HG02623 (cell line): ENCODE measurements around the gene ENDOD1.
"Not testable (repeated sequence)": the region's sequence is repeated elsewhere in the genome, so short reads cannot be mapped to it uniquely, and the experiment has no call there.

Experiments used
- ATAC-seq: cut with Tn5 transposase; IDR thresholded peaks from one replicate; pipeline ENCODE4 v1.9.1; 2021; ENCODE audit warnings: moderate library complexity; ENCODE audit not compliant: unreplicated experiment

The ENDOD1 gene, protein sequence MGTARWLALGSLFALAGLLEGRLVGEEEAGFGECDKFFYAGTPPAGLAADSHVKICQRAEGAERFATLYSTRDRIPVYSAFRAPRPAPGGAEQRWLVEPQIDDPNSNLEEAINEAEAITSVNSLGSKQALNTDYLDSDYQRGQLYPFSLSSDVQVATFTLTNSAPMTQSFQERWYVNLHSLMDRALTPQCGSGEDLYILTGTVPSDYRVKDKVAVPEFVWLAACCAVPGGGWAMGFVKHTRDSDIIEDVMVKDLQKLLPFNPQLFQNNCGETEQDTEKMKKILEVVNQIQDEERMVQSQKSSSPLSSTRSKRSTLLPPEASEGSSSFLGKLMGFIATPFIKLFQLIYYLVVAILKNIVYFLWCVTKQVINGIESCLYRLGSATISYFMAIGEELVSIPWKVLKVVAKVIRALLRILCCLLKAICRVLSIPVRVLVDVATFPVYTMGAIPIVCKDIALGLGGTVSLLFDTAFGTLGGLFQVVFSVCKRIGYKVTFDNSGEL

DNA sequence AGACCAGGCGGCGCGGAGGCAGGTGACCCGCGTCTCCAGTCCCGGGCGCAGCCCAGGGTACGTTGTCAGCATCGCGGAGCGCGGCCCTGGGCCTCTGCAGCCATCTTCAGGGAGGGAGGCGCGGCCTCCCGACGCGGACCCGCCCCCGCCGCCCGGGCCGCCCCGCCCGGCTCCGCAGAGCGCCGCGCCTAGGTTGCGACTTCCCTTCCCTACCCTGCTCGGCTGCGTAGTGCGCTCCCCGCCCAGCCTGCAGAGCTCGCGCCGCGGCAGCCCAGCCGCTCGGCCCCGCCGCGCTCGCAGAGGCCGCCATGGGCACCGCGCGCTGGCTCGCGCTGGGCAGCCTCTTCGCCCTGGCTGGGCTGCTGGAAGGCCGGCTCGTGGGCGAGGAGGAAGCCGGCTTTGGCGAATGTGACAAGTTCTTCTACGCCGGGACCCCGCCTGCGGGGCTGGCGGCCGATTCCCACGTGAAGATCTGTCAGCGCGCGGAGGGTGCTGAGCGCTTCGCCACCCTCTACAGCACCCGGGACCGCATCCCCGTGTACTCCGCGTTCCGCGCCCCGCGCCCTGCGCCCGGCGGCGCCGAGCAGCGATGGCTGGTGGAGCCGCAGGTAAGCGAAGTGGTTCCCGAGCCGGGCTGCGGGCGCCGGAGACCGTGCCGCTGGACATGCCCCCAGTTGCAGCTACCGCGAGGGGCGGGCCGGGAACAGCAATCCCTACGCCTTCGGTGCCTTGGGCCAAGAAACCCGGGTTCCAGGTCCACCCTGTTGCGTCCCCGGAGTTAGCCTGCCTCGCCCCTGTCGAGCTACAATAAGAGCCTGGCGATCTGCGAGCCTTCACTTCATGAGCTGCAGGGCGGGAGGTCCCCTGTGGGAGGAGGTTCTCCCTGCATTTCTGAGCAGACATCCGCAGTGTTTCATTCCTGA, at the start of gene ENDOD1:
ENDOD1 (plus strand) TSS at position 227 of the 923 bp plus-strand sequence; CDS start at position 309, 82 bp downstream.
- peak; percentile 88 for ATAC-seq

DNA sequence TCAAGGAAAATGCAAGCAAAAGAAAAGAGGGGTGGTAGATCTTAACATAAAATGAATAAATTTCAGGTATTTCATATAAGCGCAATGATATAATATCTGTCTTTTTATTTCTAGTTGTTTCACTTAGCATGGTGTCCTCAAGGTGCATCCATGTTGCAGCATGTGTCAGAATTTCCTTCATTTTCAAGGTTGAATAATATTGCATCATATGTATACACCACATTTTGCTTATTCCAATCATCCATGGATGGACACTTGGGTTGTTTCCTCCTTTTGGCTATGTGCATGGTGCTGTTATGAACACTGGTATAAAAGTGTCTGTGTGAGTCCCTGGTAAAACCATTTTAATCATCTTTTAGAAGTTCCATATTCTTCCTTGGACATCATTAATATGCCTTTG, 47.4 kb upstream of the ENDOD1 start:
- ATAC-seq, result no peak

DNA sequence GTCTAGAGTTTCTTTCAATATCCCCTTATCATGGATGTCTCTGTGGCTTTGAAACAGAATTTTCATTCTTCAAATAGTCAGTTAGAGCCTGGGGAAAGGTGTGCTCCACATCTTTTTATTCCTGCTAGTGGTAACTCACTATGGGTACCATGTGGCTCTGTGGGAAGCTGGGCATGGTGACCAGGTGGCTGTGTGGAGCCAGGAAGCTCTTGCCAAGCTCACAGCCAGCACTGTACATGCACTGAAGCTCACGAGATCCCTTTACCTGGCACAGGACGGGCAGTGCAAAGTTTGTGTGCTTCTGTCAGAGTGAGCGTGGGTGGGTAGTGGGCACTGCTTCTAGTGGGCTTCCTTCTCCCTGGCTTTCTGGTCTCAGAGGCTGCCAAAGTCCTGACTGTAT, 46.7 kb upstream of the ENDOD1 start:
- ATAC-seq, result no peak

DNA sequence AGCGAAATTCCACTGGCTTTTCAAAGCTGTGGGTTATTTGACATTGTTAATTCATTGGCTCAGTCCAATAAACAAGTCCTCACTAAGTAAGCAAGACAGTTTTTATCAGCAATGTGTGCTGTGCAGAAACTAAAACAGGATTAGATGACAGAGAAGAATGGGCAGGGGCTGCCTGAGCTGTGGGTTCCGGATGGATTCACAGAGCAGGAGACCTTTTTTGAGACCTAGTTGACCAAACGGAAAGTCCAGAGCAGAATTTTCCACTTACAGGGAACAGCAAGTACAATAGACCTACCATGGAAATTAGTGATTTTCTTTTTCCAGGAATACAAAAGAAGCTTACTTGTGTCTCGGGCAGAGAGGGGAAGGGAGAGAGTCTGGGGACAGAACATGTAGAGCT, 45.6 kb upstream of the ENDOD1 start:
- ATAC-seq, result no peak

DNA sequence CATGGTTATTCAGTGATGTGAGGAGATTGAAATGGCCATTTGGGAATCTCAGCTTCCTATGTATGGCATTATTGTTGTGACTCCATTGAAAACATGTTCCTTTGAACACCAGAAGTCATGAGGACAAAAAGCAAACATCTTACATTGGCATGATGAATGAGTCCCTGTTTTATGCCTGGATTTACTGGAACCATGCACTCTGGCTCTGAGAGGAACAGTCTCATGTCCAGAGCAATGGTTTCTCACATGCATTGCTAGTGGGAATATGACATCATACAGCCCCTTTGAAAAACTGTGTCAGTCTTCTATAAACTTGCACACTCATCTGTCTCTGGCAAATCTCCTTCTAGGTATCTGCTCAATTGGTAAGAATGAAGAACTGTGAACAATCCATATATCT, 43.8 kb upstream of the ENDOD1 start:
- ATAC-seq, result no peak

DNA sequence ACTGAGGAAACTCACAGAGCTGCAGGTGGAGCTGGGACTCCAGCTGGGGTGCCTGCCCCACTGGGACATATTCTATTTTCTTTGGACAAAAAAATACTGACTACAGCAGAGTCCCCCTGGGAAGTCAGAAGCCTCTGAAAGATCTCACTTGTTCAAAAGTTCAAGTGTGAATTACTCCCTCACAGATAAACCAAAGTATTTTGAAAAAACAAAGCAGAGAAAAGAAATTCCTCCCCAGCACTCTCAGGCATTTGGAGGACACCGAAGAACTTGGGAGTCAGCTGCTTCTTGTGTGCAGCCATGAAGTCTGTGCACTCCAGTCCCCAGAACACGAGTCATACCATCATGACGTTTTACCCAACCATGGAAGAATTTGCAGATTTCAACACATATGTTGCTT, 40.5 kb upstream of the ENDOD1 start, which contains the start of gene KDM4F:
KDM4F (plus strand) TSS at position 301 of the 400 bp plus-strand sequence.
- ATAC-seq, result not testable (repeated sequence)

DNA sequence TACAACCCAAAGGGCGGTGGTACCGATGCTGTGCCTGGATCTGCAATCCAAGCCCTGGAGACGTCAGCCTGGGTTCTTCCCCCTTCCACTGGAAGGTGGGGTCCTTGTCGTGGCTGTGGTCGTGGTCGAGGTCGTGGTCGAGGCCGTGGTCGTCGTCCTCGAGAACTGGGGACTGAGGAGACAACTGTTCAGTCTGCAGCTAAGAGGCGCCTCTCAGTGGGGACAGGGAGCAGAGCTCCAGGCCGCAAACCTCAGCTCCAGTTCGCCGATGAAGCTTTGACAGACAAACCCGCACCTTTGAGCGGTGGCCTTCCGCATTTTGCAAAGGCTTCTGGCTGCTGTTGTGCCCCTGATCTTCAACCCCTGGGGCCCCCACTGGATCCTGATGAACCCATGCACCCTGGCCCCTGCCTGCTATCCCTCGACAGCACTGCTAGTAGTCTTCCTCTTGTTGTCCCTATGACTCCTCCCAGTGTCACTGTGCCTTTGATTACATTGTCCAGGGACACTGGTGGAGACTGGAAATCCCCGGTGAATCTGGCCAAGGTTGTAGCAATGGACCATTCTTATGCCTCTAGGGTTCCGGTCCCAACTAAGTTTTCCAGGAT, 38.9 kb upstream of the ENDOD1 start:
- no peak for ATAC-seq

DNA sequence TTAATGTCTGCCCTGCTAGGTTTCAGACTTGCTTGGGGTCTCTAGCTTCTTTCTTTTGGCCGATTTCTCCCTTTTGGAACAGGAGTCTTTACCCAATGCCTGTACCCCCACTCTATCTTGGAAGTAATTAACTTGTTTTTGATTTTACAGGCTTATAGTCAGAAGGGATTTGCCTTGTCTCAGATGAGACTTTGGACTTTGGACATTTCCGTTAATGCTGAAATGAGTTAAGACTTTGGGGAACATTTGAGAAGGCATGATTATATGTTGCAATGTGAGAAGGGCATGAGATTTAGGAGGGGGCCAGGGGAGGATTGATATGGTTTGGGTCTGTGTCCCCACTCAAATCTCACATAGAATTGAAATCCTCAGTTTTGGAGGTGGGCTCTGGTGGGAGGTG, 35.3 kb upstream of the ENDOD1 start:
- ATAC-seq, result no peak

DNA sequence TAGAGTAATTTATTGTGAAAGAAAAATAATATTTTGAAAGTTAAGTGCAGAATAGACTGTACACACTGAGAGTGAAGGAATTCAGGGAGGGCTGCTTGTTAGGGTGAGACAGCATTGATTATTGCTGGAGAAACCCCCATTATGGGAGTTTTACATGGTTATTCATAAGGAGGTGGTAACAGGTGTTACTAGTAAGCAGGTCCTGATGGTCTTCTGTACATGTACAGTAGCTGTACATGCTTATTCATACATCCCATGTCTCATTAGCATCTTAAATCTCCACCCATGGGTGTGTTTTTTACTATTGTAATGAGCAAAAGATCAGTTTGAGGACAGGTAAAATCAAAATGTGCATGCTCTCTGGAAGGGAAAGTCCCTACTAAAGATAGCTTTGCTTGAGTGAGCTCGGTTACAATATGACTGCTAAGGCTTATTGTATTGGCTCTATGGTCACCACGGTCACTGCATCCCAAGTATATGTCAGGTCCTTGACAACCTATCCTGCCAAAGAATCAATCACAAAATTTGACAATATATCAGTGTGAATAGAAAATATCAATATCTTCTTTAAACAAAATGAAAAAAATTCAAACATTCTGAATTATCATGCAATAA, 34.3 kb upstream of the ENDOD1 start:
- peak; percentile 97 for ATAC-seq

DNA sequence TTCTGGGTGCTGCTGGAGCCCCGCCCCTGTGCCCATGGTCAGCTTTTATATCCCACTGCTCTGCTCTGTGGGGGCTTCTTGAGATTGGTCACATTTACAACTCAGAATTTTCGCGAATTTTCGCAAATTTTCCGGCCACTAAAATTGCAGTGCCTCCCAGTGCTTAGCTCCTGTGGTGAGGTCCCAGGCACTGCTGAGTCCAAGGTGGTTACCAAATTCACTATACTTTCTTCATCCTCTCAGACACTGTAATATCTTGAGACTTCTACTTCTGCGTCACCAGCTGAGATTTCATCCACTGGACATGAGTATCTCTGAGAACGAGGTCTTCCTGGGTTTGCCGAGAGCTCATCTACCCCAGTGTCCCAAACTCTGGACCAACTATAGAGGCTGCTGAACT, 31.7 kb upstream of the ENDOD1 start:
- ATAC-seq, result no peak

DNA sequence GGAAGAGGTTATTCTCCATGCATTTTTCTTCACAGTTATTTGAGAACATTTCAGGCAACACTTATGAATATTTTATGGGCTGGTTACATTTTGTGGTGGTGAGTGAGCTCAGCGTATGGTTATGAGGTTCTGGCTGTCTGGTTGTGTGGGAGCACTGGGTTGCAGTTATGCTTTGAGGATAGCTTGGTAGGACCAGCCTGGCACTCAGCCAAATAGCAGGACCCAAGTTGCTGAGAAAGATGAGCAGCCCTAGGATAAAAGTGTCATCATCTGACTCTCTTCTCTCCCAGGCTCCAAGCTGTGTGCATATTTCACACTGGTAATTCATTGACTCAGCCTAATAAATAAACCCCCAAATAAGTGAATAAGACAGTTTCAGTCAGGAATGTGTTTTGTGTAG, 31.0 kb upstream of the ENDOD1 start:
- ATAC-seq, result no peak

DNA sequence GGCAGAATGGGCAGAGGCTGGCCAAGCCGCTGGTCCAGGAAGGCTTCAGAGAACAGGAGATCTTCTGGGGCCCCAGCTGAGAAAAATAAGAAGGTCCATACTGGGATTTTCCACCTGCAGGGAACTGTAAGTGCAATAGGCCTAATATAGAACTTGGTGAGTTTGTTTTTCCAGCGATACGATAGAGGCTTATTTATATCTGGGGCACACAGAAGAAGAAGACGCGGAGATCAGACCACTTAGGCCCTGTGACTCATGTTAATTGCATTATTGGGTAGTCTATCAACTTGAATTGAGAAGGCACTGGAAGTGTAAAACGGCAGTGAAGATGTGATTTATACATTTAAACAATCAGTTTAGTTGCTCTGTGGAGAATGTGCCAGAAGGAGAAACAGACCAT, 30.6 kb upstream of the ENDOD1 start:
- ATAC-seq, result no peak

DNA sequence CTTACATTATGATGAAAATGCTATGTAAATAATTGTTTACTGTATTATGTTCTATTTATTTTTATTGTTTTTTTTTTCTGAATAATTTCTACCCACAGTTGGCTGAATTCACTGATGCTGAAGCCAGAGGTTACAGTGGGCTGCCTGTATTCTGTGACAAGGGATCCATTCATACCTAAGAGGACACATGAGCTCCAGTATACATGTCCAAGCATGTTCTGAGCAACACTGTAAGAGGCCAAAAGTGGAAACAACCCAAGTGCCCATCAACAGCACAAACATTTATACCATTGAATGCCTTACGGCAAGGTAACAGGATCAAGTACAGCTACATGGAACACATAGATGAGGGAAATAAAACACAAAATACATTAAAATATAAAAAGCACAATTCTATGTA, 24.3 kb upstream of the ENDOD1 start:
- ATAC-seq, result no peak

DNA sequence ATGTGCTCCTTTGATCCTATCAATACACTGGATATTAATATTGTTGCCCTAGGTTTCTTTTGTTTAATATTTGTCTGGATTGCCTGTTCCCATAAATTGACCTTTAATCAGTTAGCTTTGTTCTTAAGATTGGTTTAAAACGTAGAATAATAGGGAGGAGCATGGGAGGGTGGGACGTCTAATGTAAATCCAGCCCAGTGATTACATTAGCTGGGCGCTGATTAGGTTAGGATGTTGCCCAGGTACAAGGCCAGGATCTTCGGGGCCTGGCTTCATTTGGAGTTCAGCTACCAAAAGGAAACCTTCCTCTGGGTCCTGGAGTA, 23.0 kb upstream of the ENDOD1 start, which contains the start of gene SRSF8:
SRSF8 (plus strand) TSS at position 204 of the 323 bp plus-strand sequence. CDS start 308 bp downstream, outside the sequence.
- peak; percentile 41 for ATAC-seq

DNA sequence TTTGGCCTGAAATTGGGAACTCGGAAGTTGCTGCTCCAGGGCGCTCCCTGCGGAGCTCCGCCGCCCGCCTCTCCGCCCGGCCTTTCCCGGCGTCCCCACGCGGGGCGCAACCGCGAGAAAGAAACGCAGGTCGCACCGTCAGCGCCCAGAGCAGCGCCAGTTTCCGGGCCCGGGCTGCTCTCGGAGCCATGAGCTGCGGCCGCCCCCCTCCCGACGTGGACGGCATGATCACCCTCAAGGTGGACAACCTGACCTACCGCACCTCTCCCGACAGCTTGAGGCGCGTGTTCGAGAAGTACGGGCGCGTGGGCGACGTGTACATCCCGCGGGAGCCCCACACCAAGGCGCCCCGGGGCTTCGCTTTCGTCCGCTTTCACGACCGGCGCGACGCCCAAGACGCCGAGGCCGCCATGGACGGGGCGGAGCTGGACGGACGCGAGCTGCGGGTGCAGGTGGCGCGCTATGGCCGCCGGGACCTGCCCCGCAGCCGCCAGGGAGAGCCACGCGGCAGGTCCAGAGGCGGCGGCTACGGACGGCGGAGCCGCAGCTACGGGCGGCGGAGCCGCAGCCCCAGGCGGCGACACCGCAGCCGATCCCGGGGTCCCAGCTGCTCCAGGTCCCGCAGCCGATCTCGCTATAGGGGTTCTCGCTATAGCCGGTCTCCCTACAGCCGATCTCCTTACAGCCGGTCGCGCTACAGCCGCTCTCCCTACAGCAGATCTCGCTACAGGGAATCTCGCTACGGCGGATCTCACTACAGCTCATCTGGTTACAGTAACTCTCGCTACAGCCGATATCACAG, 22.4 kb upstream of the ENDOD1 start:
- peak; percentile 56 for ATAC-seq

DNA sequence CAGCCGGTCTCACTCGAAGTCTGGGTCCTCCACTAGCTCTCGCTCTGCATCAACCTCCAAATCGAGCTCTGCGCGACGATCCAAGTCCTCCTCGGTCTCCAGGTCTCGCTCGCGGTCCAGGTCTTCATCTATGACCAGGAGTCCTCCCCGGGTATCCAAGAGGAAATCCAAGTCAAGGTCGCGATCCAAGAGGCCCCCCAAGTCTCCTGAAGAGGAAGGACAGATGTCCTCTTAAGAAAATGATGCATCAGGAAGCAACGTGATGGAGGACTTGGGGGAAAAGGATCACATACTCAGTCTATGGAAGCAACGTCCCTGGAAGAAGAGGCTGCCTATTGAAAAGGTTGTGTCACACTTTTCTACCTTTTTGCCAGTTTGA, 21.8 kb upstream of the ENDOD1 start:
- no peak for ATAC-seq

DNA sequence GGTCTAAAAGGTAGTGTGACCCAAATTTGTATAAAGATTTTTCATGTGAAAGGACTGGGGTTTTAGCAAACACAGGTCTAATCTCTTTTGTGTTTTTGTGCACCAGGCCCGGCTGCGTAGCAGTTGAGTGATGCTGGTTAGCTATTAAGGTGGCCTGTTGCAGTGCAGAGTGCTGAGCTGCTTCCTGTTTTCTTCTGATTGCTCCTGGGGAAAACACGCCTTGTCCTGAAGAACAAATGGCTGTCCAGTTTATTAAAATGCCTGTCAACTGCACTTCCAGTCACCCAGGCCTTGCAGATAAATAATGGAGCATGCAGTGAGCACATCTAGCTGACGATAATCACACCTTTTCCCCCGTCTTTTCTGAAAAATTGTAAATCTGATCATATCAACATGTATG, 21.1 kb upstream of the ENDOD1 start:
- peak; percentile 60 for ATAC-seq

DNA sequence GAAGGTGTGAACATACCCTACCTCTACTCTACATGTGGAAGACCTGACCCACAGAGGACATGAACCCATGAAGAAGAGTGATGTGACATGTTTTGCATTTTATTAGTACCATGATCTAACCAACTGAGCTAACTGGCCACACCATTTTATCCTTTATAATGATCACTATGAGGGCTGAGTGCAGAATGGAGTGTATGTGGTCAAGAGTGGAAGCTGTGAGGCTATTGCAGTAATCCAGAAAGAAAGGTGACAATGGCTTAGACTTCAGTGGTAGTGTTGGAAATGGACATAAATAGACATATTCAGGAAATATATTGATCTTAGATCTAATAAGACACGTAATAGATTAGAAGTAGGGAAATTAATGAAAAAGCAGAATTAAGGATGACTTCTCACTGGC, 19.2 kb upstream of the ENDOD1 start:
- no peak for ATAC-seq

DNA sequence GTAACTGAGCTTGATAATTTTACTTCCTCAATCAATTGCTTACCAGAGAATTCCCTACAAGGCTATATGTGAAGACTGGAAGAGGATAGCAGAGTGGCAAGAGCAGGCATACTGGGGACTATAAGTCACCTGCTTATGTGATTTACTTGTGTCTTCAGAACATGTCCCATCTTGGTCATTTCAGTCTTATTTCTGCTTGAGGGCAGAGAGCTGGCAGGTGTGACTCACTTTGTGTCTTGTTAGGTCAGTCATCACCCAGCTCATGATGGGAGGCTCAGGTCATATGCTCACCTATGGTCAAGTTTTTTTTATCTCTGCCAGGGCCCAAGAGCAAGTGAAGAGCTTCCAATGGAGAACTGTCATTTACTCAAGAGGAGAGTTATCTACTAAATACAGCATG, 16.7 kb upstream of the ENDOD1 start:
- no peak for ATAC-seq
